Activated CD8-positive, alpha-beta memory T cell treated with anti-CD3 and anti-CD28 coated beads, Interleukin-2, amount 10 ng/mL, durations not matched to agents 7 days and 5 days (primary cell): Measurements from ENCODE around the gene LRRC74A. TPM values are rescaled to one million over a fixed set of nuclear protein-coding genes. Genes with fewer than 3 reads are reported as not detected.

Source experiments
- ATAC-seq: fragments of 150-1000 bp; cut with Tn5 transposase; one replicate; pipeline ENCODE4 v1.10.0; 2021; ENCODE audit warnings: moderate library complexity
- CTCF ChIA-PET: fragments of 350-600 bp; sonication (Branson Sonifier 250); formaldehyde crosslinking; loops from one replicate; lab custom pipeline; 2021; ENCODE audit warnings: antibody characterized with exemption; lab: Charles Lee
- DNase-seq: peaks from one replicate; pipeline ENCODE4 v3.0.0-alpha.2; 2020
- H3K27ac Mint-ChIP-seq: one replicate; pipeline ENCODE4 v1.8.0; 2021; ENCODE audit warnings: mild to moderate bottlenecking, mixed read lengths
- H3K27me3 Mint-ChIP-seq: one replicate; pipeline ENCODE4 v1.8.0; 2021; ENCODE audit warnings: mixed read lengths
- H3K36me3 Mint-ChIP-seq: one replicate; pipeline ENCODE4 v1.8.0; 2021; ENCODE audit warnings: mild to moderate bottlenecking, mixed read lengths
- H3K4me1 Mint-ChIP-seq: one replicate; pipeline ENCODE4 v1.8.0; 2021; ENCODE audit warnings: mixed read lengths
- H3K4me3 Mint-ChIP-seq: one replicate; pipeline ENCODE4 v1.8.0; 2021; ENCODE audit warnings: mild to moderate bottlenecking, moderate library complexity, mixed read lengths
- H3K9me3 Mint-ChIP-seq: one replicate; pipeline ENCODE4 v1.8.0; 2022; ENCODE audit warnings: low read depth, mixed read lengths
- total RNA-seq, 2 experiments: library from RNA; stranded (reverse); gene quantifications; one replicate each; pipeline ENCODE4 v1.2.3, GENCODE V29; 2021

Gene LRRC74A
- total RNA-seq, 2 experiments from 2014 or later = not detected

GRCh38 chr14:76836029-76836630 is 9.9 kb downstream of the LRRC74A start:
- ATAC-seq = no peak
- no peaks in the 10 kb centered on the region for H3K9me3 Mint-ChIP-seq
- DNase-seq = no peak
- no peak overlapping the region for H3K27ac Mint-ChIP-seq
- peaks cover 50% of the 10 kb centered on the region for H3K27me3 Mint-ChIP-seq
- CTCF ChIA-PET = no interaction called here
- H3K4me3 Mint-ChIP-seq = no peak overlapping the region
- no peaks in the 10 kb centered on the region for H3K4me1 Mint-ChIP-seq
- no peaks in the 10 kb centered on the region for H3K36me3 Mint-ChIP-seq

DNA sequence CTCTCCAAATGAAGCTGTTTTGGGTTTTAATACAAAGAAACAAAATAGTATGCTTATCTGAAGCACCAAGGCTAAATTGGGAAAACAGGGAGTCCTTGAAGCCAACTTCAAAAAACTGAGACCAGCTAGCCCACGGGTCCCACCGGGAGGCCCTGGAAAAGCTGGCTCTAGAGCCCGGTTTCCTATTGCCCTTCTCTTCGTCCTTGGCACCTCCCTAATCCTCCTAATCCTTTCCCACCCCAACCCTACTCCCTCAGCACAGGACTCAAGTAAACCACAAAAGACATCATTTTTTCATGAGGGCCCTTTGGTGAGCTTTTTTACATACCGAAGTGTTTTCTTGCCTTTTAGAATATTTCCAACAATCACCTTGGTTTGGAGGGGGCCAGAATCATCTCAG is 11.3 kb downstream of the LRRC74A start:
- Mint-ChIP-seq H3K27ac (no peak overlapping the region), H3K27me3 (peaks cover 52% of the 10 kb centered on the region), H3K36me3 (no peaks in the 10 kb centered on the region), H3K4me3 (no peak overlapping the region), H3K4me1 (no peaks in the 10 kb centered on the region), H3K9me3 (no peaks in the 10 kb centered on the region)
- no peak for DNase-seq
- no peak for ATAC-seq
- CTCF ChIA-PET = no interaction called here

DNA sequence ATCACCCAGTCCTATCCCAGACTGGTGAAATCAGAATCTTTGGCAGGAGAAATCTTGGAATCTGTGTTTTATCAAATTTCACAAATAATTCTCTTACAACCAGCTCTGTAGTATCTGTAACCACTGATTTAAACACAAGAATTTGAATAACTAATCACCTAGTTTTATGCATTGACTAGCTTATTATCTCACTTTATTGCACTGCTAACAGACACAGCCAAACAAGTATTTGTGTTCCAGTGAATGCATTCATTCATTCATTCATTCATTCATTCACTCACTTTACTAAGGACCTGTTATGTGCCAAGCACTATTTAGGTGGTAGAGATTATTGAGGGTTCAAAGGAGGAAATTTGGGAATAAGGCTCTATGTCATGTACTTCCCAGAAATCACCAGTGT is 16.2 kb downstream of the LRRC74A start:
- CTCF ChIA-PET = no interaction called here
- no peak for DNase-seq
- peaks cover 41% of the 10 kb centered on the region for H3K27me3 Mint-ChIP-seq
- peaks cover 2% of the 10 kb centered on the region for H3K36me3 Mint-ChIP-seq
- H3K9me3 Mint-ChIP-seq = no peaks in the 10 kb centered on the region
- H3K4me1 Mint-ChIP-seq = peaks cover 7% of the 10 kb centered on the region
- H3K27ac Mint-ChIP-seq = no peak overlapping the region
- H3K4me3 Mint-ChIP-seq = no peak overlapping the region
- no peak for ATAC-seq

DNA sequence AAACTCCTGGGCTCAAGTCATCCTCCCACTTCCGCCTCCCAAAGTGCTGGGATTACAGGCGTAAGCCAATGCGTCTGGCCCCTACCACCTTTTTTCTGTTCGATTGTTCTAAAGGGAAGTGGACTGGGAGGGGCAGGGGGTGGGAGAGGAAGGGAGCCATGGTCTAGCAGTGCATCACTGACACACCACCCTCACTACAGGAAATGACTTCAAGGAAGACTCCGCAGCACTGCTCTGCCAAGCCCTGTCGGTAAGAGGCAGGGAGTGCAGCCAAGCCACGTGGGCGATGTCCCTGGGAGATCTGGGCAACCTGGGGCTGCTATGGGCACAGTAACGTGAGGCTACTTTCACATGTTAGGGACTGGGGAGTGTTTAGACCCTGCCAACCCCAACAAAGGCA is 18.0 kb downstream of the LRRC74A start:
- CTCF ChIA-PET = interaction anchor here (2.0 kb wide), 1 partner anchor 31 kb away, joined by 4 read pairs; no protein-coding TSS in a partner anchor
- Mint-ChIP-seq H3K36me3 (peaks cover 2% of the 10 kb centered on the region), H3K27me3 (peaks cover 25% of the 10 kb centered on the region), H3K27ac (peak overlapping the region; percentile 17), H3K4me3 (no peak overlapping the region), H3K4me1 (peaks cover 7% of the 10 kb centered on the region), H3K9me3 (no peaks in the 10 kb centered on the region)
- ATAC-seq (peak; percentile 100), DNase-seq (peak; percentile 76)

- H3K36me3 Mint-ChIP-seq = peaks cover 2% of the 10 kb centered on the region
- ATAC-seq (no peak), DNase-seq (no peak)
- peaks cover 7% of the 10 kb centered on the region for H3K4me1 Mint-ChIP-seq
- no peak overlapping the region for H3K4me3 Mint-ChIP-seq
- no peak overlapping the region for H3K27ac Mint-ChIP-seq
- H3K9me3 Mint-ChIP-seq = no peaks in the 10 kb centered on the region
- H3K27me3 Mint-ChIP-seq = peaks cover 14% of the 10 kb centered on the region
- CTCF ChIA-PET = interaction anchor here (1.4 to 1.5 kb wide), 2 partner anchors 224 to 249 kb away, joined by 5 to 8 read pairs; no protein-coding TSS in a partner anchor
These were observed 20.3 kb downstream of the LRRC74A start for GRCh38 chr14:76846331-76847047.

DNA sequence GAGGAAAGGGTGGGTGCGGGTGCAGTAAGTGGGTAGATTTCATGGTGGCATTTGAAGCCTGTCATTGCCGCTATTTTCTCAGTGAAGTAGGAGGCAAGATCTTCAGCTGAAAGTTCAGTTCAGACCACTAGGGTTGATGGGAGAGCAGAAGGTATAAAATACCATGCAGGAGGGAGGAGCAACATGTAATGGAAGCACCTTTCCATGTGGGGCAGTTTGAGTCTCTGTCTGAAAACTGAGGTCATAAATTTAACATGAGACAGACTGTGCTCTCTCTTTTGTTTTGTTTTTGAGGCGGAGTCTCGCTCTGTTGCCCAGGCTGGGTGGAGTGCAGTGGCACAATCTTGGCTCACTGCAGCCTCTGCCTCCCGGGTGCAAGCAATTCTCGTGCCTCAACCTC is 22.7 kb downstream of the LRRC74A start:
- CTCF ChIA-PET = no interaction called here
- Mint-ChIP-seq H3K27ac (no peak overlapping the region), H3K36me3 (peaks cover 2% of the 10 kb centered on the region), H3K27me3 (peaks cover 7% of the 10 kb centered on the region), H3K9me3 (no peaks in the 10 kb centered on the region), H3K4me3 (no peak overlapping the region), H3K4me1 (peaks cover 7% of the 10 kb centered on the region)
- no peak for DNase-seq
- no peak for ATAC-seq

- H3K36me3 Mint-ChIP-seq = no peaks in the 10 kb centered on the region
- H3K27ac Mint-ChIP-seq = no peak overlapping the region
- ATAC-seq (no peak), DNase-seq (no peak)
- H3K4me3 Mint-ChIP-seq = no peak overlapping the region
- H3K4me1 Mint-ChIP-seq = no peaks in the 10 kb centered on the region
- CTCF ChIA-PET = interaction anchor here (1.2 kb wide), 1 partner anchor 227 kb away, joined by 3 read pairs; no protein-coding TSS in a partner anchor
- peaks cover 21% of the 10 kb centered on the region for H3K27me3 Mint-ChIP-seq
- no peaks in the 10 kb centered on the region for H3K9me3 Mint-ChIP-seq
These were observed 28.9 kb downstream of the LRRC74A start for GRCh38 chr14:76855066-76855465.

DNA sequence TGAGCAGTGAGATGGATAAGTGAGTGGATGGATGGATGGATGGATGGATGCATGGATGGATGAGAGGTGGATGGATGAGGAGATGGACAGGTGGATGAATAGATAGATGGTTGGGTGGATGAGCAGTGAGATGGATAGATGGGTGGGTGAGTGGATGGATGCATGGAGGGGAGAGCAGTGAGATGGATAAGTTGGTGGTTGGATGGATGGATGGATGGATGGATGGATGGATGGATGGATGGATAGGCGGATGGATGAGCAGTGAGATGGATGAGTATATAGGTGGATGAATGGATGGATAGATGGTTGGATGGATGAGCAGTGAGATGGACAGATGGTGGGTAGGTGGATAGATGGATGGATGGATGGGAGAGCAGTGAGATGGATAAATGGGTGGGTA is 30.6 kb downstream of the LRRC74A start:
- no peak for DNase-seq
- Mint-ChIP-seq H3K9me3 (no peaks in the 10 kb centered on the region), H3K27me3 (peaks cover 30% of the 10 kb centered on the region), H3K4me1 (no peaks in the 10 kb centered on the region), H3K27ac (no peak overlapping the region), H3K4me3 (no peak overlapping the region), H3K36me3 (no peaks in the 10 kb centered on the region)
- no peak for ATAC-seq
- CTCF ChIA-PET = interaction anchor here (1.2 kb wide), 3 partner anchors 16 to 268 kb away, joined by 3 to 5 read pairs (median 3); no protein-coding TSS in a partner anchor

- no peaks in the 10 kb centered on the region for H3K4me1 Mint-ChIP-seq
- H3K27ac Mint-ChIP-seq = no peak overlapping the region
- H3K27me3 Mint-ChIP-seq = peaks cover 39% of the 10 kb centered on the region
- DNase-seq (no peak), ATAC-seq (no peak)
- H3K9me3 Mint-ChIP-seq = no peaks in the 10 kb centered on the region
- no peak overlapping the region for H3K4me3 Mint-ChIP-seq
- CTCF ChIA-PET = interaction anchor here (1.2 to 2.3 kb wide), 4 partner anchors 14 to 709 kb away, joined by 3 to 6 read pairs (median 4); no protein-coding TSS in a partner anchor
- H3K36me3 Mint-ChIP-seq = no peaks in the 10 kb centered on the region
These were observed 35.5 kb downstream of the LRRC74A start for GRCh38 chr14:76861574-76862255.

GRCh38 chr14:76862546-76863282 is 36.5 kb downstream of the LRRC74A start:
- no peak overlapping the region for H3K4me3 Mint-ChIP-seq
- H3K4me1 Mint-ChIP-seq = peaks cover 4% of the 10 kb centered on the region

DNA sequence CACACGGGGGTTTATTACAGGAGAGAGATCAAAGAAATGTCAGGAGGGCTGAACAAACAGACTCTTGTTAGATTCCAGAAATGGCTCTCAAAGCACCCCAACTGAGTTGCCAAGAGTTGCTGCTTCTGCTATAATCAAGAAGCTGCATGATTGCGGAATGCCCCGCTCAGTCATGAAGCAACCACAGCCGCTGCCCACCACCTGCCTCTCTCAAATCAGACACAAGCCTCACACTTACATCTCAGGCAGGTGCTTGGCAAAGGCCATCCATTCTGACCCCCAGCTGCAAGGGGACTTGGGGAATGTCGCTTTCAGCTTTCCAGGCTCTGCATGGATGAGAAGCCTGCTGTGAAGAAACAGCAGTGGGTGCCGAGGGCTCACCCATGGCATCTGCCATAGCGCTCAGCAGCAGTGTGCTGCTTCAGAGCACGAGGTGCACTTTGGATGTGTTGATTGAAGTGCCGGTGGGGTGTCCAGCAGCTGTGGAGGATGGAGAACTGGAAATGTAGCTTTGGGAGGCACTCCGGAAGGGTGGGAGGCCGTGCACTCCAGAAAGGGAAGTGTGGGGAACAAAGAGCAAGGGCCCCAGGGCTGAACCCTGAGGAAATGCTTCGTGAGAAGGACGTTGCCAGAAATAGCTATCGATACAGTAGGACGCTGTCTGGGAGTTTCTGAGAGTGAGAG is 37.7 kb downstream of the LRRC74A start:
- Mint-ChIP-seq H3K27me3 (peaks cover 32% of the 10 kb centered on the region), H3K36me3 (no peaks in the 10 kb centered on the region), H3K27ac (no peak overlapping the region), H3K4me3 (no peak overlapping the region), H3K9me3 (no peaks in the 10 kb centered on the region), H3K4me1 (peaks cover 7% of the 10 kb centered on the region)
- ATAC-seq (no peak), DNase-seq (no peak)
- CTCF ChIA-PET = interaction anchor here (0.8 to 2.3 kb wide), 4 partner anchors 9 to 207 kb away, joined by 3 to 6 read pairs (median 6); no protein-coding TSS in a partner anchor

More at GRCh38 chr14:76862546-76863282, 36.5 kb downstream of the LRRC74A start:
- H3K27me3 Mint-ChIP-seq = peaks cover 36% of the 10 kb centered on the region
- ATAC-seq (no peak), DNase-seq (no peak)
- no peaks in the 10 kb centered on the region for H3K36me3 Mint-ChIP-seq
- H3K9me3 Mint-ChIP-seq = no peaks in the 10 kb centered on the region
- CTCF ChIA-PET = interaction anchor here (1.0 to 2.3 kb wide), 3 partner anchors 11 to 710 kb away, joined by 3 to 6 read pairs (median 4); no protein-coding TSS in a partner anchor
- H3K27ac Mint-ChIP-seq = no peak overlapping the region

DNA sequence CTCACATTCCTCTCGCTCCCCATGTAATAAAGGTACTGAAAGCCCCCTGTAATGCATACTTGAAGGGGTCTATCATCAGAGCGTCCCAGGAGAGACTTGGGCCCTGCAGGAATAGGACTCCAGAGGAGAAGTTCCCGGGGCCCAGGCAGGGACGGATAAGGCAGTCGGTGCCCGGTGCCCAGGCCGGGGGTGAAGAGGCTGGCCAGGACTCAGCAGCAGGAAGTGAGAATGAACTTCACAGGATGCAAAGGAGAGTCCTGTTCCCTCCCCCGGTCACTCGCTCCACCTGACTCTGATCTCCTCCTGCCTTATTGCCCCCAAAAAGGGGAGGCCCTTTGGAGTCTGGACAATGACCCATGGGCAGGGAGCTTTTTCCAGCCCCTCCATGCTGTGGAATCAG is 40.2 kb downstream of the LRRC74A start:
- H3K27me3 Mint-ChIP-seq = peaks cover 30% of the 10 kb centered on the region
- CTCF ChIA-PET = interaction anchor here (2.4 kb wide), 1 partner anchor 9 kb away, joined by 8 read pairs; no protein-coding TSS in a partner anchor
- DNase-seq = no peak

More for the DNA sequence above, 40.2 kb downstream of the LRRC74A start:
- Mint-ChIP-seq H3K4me1 (peaks cover 7% of the 10 kb centered on the region), H3K27ac (no peak overlapping the region), H3K36me3 (no peaks in the 10 kb centered on the region), H3K4me3 (no peak overlapping the region), H3K9me3 (no peaks in the 10 kb centered on the region)
- ATAC-seq = no peak
